Astrocyte (in vitro differentiated cells and primary cell): Measurements from ENCODE around the gene PDE6H. TPM values are rescaled to one million over a fixed set of nuclear protein-coding genes. Genes with fewer than 3 reads are reported as not detected.

Experiments used
- DNase-seq: peaks from one replicate; pipeline ENCODE4 v3.0.0-alpha.2; 2010; ENCODE audit warnings: low read depth
- FAIRE-seq: peaks from 2 replicates; lab custom pipeline; 2011; peaks lifted over from hg19 to GRCh38; lab: Jason Lieb, UNC
- H2AFZ ChIP-seq: 2 replicates; pipeline ENCODE4 v1.6.0; 2012; ENCODE audit warnings: low read depth, low read length, inconsistent platforms
- H3K27ac ChIP-seq: 2 replicates; pipeline ENCODE4 v1.5.1; 2011; ENCODE audit warnings: low read depth, low read length, inconsistent platforms
- H3K27me3 ChIP-seq: 2 replicates; pipeline ENCODE4 v1.6.0; 2011; ENCODE audit warnings: low read length, inconsistent platforms; ENCODE audit not compliant: insufficient read depth
- H3K36me3 ChIP-seq: 2 replicates; pipeline ENCODE4 v1.5.1; 2011; ENCODE audit warnings: low read length, inconsistent platforms; ENCODE audit not compliant: insufficient read depth
- H3K4me1 ChIP-seq: 2 replicates; pipeline ENCODE4 v1.5.1; 2011; ENCODE audit warnings: low read length, inconsistent platforms; ENCODE audit not compliant: insufficient read depth
- H3K4me2 ChIP-seq: 2 replicates; pipeline ENCODE4 v1.6.0; 2012; ENCODE audit warnings: low read length, inconsistent platforms
- H3K4me3 ChIP-seq: 2 replicates; pipeline ENCODE4 v1.5.1; 2011; ENCODE audit warnings: low read depth, mild to moderate bottlenecking, low read length, inconsistent platforms; ENCODE audit not compliant: insufficient read depth
- H3K79me2 ChIP-seq: 2 replicates; pipeline ENCODE4 v1.6.0; 2012; ENCODE audit warnings: mild to moderate bottlenecking, low read length, inconsistent platforms; ENCODE audit not compliant: insufficient read depth
- H3K9ac ChIP-seq: 2 replicates; pipeline ENCODE4 v1.6.0; 2012; ENCODE audit warnings: mild to moderate bottlenecking, low read length, inconsistent platforms
- H3K9me3 ChIP-seq: 2 replicates; pipeline ENCODE4 v1.5.1; 2012; ENCODE audit warnings: low read depth, mild to moderate bottlenecking, low read length, inconsistent platforms; ENCODE audit not compliant: insufficient read depth
- H4K20me1 ChIP-seq: 2 replicates; pipeline ENCODE4 v1.6.0; 2012; ENCODE audit warnings: low read length, inconsistent platforms; ENCODE audit not compliant: insufficient read depth
- H3K27ac Mint-ChIP-seq: one replicate; pipeline ENCODE4 v1.8.0; 2021; ENCODE audit warnings: mild to moderate bottlenecking, mixed read lengths; ENCODE audit not compliant: unreplicated experiment
- H3K27me3 Mint-ChIP-seq: one replicate; pipeline ENCODE4 v1.8.0; 2021; ENCODE audit warnings: low read depth, mixed read lengths; ENCODE audit not compliant: unreplicated experiment
- H3K36me3 Mint-ChIP-seq: one replicate; pipeline ENCODE4 v1.8.0; 2021; ENCODE audit warnings: low read depth, mixed read lengths; ENCODE audit not compliant: unreplicated experiment
- H3K4me1 Mint-ChIP-seq: one replicate; pipeline ENCODE4 v1.8.0; 2021; ENCODE audit warnings: low read depth, mixed read lengths; ENCODE audit not compliant: unreplicated experiment
- H3K4me3 Mint-ChIP-seq: one replicate; pipeline ENCODE4 v1.8.0; 2021; ENCODE audit warnings: mild to moderate bottlenecking, moderate library complexity, mixed read lengths; ENCODE audit not compliant: unreplicated experiment
- H3K9me3 Mint-ChIP-seq: one replicate; pipeline ENCODE4 v1.8.0; 2021; ENCODE audit warnings: mild to moderate bottlenecking, mixed read lengths; ENCODE audit not compliant: unreplicated experiment
- EZH2 ChIP-seq: IDR thresholded peaks from 2 replicates; pipeline ENCODE4 v1.6.1; 2012; ENCODE audit warnings: mild to moderate bottlenecking, low read length, inconsistent platforms; ENCODE audit not compliant: insufficient read depth
- total RNA-seq: library from RNA; stranded (reverse); gene quantifications from 2 replicates; pipeline ENCODE4 v1.2.1, GENCODE V29; 2021
- TF ChIP-seq, protein P1 (sequence below): IDR thresholded peaks from 2 replicates; pipeline ENCODE4 v1.5.1; 2011; ENCODE audit warnings: low read depth, mild to moderate bottlenecking, inconsistent platforms, low read length, moderate library complexity; ENCODE audit not compliant: insufficient read depth

The PDE6H gene
- total RNA-seq, 1 donor from 2014 or later = not detected

DNA sequence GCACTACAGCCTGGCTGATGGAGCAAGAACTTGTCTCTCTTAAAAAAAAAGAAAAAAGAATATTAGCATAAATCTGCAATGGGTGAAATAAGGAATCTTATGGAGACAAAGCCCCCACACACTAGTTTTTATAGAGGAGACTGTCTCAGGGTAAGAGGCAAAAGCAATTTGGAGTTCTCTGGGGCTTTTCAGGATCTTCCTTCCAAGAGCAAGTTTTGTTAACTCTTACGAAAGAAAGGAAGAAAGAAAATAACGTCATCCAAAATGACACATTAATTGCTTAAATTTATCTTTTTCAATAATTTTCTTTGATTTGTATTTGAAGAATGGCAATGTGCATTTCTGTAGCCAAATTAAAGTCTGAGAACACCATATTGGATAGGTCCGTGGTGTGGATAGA, 3.8 kb downstream of the PDE6H start:
- TF ChIP-seq EZH2 = no peak
- H3K79me2 ChIP-seq = no peaks in the 10 kb centered on the region
- Mint-ChIP-seq H3K4me1 (no peaks in the 10 kb centered on the region), H3K27me3 (peaks cover 4% of the 10 kb centered on the region), H3K27ac (no peak overlapping the region), H3K36me3 (no peaks in the 10 kb centered on the region), H3K9me3 (no peaks in the 10 kb centered on the region), H3K4me3 (no peak overlapping the region)
- H3K27ac ChIP-seq = no peak overlapping the region
- no peak for DNase-seq
- no peaks in the 10 kb centered on the region for H3K9me3 ChIP-seq
- H3K27me3 ChIP-seq = no peaks in the 10 kb centered on the region
- no peaks in the 10 kb centered on the region for H3K36me3 ChIP-seq
- H3K9ac ChIP-seq = no peak overlapping the region
- H3K4me1 ChIP-seq = no peaks in the 10 kb centered on the region
- no peak overlapping the region for H3K4me2 ChIP-seq
- FAIRE-seq = no peak
- no peak overlapping the region for H2AFZ ChIP-seq
- no peak overlapping the region for H3K4me3 ChIP-seq
- H4K20me1 ChIP-seq = no peaks in the 10 kb centered on the region

DNA sequence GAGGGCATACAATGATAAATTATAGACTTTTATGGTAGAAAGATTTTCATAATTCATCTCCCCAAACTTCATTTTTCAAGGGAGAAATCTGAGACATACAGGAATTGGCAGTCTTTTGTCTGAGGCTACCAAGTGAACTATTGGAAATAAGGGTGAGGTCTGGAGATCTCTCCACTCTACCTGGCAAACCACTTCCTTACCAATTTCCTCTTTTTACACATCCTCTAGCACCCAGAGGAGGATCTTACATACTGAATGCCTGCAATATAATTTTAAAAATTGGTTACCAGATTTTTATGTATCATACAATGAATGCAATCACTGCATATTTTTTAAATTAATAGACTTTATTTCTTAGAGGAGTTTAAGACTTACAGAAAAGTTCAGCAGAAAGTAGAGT, 6.6 kb downstream of the PDE6H start:
- no peak overlapping the region for H3K4me2 ChIP-seq
- H3K9ac ChIP-seq = no peak overlapping the region
- H3K9me3 ChIP-seq = no peaks in the 10 kb centered on the region
- no peaks in the 10 kb centered on the region for H4K20me1 ChIP-seq
- no peaks in the 10 kb centered on the region for H3K36me3 ChIP-seq
- H3K27ac Mint-ChIP-seq = no peak overlapping the region
- no peaks in the 10 kb centered on the region for H3K9me3 Mint-ChIP-seq
- H3K36me3 Mint-ChIP-seq = no peaks in the 10 kb centered on the region
- no peaks in the 10 kb centered on the region for H3K4me1 Mint-ChIP-seq
- no peaks in the 10 kb centered on the region for H3K27me3 ChIP-seq
- H3K79me2 ChIP-seq = no peaks in the 10 kb centered on the region
- DNase-seq (no peak), FAIRE-seq (no peak)
- no peak overlapping the region for H3K4me3 ChIP-seq
- TF ChIP-seq EZH2 = no peak
- TF ChIP-seq, protein P1, sequence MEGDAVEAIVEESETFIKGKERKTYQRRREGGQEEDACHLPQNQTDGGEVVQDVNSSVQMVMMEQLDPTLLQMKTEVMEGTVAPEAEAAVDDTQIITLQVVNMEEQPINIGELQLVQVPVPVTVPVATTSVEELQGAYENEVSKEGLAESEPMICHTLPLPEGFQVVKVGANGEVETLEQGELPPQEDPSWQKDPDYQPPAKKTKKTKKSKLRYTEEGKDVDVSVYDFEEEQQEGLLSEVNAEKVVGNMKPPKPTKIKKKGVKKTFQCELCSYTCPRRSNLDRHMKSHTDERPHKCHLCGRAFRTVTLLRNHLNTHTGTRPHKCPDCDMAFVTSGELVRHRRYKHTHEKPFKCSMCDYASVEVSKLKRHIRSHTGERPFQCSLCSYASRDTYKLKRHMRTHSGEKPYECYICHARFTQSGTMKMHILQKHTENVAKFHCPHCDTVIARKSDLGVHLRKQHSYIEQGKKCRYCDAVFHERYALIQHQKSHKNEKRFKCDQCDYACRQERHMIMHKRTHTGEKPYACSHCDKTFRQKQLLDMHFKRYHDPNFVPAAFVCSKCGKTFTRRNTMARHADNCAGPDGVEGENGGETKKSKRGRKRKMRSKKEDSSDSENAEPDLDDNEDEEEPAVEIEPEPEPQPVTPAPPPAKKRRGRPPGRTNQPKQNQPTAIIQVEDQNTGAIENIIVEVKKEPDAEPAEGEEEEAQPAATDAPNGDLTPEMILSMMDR = no peak
- no peaks in the 10 kb centered on the region for H3K4me1 ChIP-seq
- no peak overlapping the region for H3K27ac ChIP-seq
- H3K4me3 Mint-ChIP-seq = no peak overlapping the region
- H2AFZ ChIP-seq = no peak overlapping the region
- H3K27me3 Mint-ChIP-seq = peaks cover 4% of the 10 kb centered on the region

DNA sequence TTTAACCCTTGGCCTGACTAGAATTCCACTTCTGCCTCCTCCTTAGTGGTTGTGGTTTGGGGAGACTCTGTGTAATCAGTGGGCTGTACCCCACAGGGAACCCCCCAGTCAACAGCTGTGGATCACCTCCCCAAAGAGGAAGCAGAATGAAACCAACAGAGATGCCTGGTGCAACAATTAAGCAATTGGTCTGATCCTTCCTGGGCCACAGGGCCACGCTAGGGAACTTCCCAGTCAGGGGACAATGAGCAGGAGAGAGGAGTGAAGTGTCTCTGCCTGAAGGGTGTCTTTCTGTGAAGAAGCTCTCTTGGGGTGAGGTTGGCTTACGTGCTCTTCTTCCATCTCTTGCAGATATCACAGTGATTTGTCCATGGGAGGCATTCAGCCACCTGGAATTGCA, 8.2 kb downstream of the PDE6H start:
- no peak for FAIRE-seq

More for the DNA sequence above, 8.2 kb downstream of the PDE6H start:
- Histone ChIP-seq H2AFZ (no peak overlapping the region), H3K27me3 (no peaks in the 10 kb centered on the region), H3K9ac (no peak overlapping the region), H3K4me3 (no peak overlapping the region), H3K4me1 (no peaks in the 10 kb centered on the region), H4K20me1 (no peaks in the 10 kb centered on the region), H3K27ac (no peak overlapping the region), H3K4me2 (no peak overlapping the region), H3K79me2 (no peaks in the 10 kb centered on the region), H3K36me3 (no peaks in the 10 kb centered on the region), H3K9me3 (no peaks in the 10 kb centered on the region)
- Mint-ChIP-seq H3K9me3 (no peaks in the 10 kb centered on the region), H3K4me1 (no peaks in the 10 kb centered on the region), H3K27me3 (peaks cover 4% of the 10 kb centered on the region), H3K36me3 (no peaks in the 10 kb centered on the region), H3K27ac (no peak overlapping the region), H3K4me3 (no peak overlapping the region)
- TF ChIP-seq, protein P1 = no peak
- no peak for TF ChIP-seq EZH2
- no peak for DNase-seq
